ENCODE measurements around the gene BET1.

Gene BET1

DNA sequence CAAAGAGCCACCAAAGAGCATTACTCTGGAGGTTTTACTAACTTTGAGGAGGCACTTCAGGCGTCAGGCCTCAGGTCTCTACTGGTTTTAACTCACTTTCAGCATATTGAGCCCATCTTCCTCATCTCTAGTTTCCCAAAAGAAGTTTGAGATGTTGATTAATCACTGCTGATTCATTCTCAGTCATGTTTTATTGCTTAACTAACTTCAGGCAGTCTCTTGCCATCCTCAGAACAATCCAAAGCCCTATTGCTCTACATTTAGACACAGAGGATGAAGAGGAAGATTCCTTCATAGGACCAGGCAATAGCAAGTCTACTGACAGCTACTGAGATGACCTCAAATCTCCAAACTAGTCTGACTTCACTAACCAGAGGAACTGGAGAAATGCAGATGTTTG is 39.1 kb upstream of the BET1 start:
- H3K27me3 ChIP-seq (ENCODE audit: insufficient read depth, poor library complexity, severe bottlenecking): no peaks in the 10 kb centered on the region
- H3K4me3 ChIP-seq (ENCODE audit: severe bottlenecking): no peak overlapping the region
- peaks cover 3% of the 10 kb centered on the region for H3K4me1 ChIP-seq (ENCODE audit: insufficient read depth, poor library complexity, severe bottlenecking)
- ATAC-seq (ENCODE audit: low read depth) (peak; percentile 98), DNase-seq (ENCODE audit: low spot score) (no peak)
- peak overlapping the region; percentile 13 for H3K27ac ChIP-seq (ENCODE audit: poor library complexity, severe bottlenecking)
- H3K9me3 ChIP-seq (ENCODE audit: severe bottlenecking): no peaks in the 10 kb centered on the region
- TF ChIP-seq, protein P1, sequence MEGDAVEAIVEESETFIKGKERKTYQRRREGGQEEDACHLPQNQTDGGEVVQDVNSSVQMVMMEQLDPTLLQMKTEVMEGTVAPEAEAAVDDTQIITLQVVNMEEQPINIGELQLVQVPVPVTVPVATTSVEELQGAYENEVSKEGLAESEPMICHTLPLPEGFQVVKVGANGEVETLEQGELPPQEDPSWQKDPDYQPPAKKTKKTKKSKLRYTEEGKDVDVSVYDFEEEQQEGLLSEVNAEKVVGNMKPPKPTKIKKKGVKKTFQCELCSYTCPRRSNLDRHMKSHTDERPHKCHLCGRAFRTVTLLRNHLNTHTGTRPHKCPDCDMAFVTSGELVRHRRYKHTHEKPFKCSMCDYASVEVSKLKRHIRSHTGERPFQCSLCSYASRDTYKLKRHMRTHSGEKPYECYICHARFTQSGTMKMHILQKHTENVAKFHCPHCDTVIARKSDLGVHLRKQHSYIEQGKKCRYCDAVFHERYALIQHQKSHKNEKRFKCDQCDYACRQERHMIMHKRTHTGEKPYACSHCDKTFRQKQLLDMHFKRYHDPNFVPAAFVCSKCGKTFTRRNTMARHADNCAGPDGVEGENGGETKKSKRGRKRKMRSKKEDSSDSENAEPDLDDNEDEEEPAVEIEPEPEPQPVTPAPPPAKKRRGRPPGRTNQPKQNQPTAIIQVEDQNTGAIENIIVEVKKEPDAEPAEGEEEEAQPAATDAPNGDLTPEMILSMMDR (IDR thresholded peaks at IDR 0.05; ENCODE audit: poor library complexity, severe bottlenecking): no peak
- no peaks in the 10 kb centered on the region for H3K36me3 ChIP-seq (ENCODE audit: low read depth)

DNA sequence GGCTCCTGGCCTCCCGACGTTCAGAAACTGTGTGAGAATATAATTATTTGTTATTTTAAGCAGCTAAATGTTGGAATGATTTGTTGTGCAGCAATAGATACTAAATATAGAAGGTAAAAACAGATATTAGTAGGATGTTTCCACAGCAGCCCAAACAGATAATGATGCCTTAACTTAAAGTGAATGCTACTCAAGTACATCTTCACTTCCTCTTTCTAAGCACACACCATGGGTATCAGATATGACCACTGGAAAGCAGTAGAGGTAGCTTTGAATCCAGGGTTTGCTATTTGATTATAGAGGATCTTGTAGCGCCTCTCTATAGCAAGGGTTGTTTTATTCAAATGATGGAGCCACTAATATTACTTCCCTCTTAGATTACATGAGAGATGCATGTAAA is 38.2 kb upstream of the BET1 start:
- Histone ChIP-seq H3K27ac (ENCODE audit: poor library complexity, severe bottlenecking) (no peak overlapping the region), H3K9me3 (ENCODE audit: severe bottlenecking) (no peaks in the 10 kb centered on the region), H3K36me3 (ENCODE audit: low read depth) (no peaks in the 10 kb centered on the region), H3K4me1 (ENCODE audit: insufficient read depth, poor library complexity, severe bottlenecking) (peaks cover 3% of the 10 kb centered on the region), H3K4me3 (ENCODE audit: severe bottlenecking) (no peak overlapping the region), H3K27me3 (ENCODE audit: insufficient read depth, poor library complexity, severe bottlenecking) (no peaks in the 10 kb centered on the region)
- no peak for DNase-seq (ENCODE audit: low spot score)
- ATAC-seq (ENCODE audit: low read depth): no peak
- TF ChIP-seq, protein P1 (IDR thresholded peaks at IDR 0.05; ENCODE audit: poor library complexity, severe bottlenecking): no peak

DNA sequence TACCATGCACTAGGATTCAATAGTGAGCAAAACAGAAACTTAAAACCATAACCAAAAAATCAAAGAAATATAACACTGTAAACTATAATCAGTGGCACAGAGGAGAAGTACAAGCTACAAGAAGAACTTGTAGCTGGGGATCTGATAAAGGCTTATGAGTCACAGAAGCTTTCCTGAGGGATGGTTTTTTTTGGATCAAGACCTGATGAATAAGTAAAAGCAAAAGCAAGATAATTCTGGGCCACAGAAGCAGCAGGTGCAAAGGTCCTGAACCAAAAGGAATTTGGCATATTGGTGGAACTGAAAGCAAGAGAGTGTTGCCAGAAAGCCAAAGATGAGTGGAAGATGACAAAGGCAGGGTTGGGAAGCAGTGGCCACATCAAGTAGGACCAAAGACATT is 37.4 kb upstream of the BET1 start:
- no peaks in the 10 kb centered on the region for H3K36me3 ChIP-seq (ENCODE audit: low read depth)
- peaks cover 3% of the 10 kb centered on the region for H3K4me1 ChIP-seq (ENCODE audit: insufficient read depth, poor library complexity, severe bottlenecking)
- TF ChIP-seq, protein P1 (IDR thresholded peaks at IDR 0.05; ENCODE audit: poor library complexity, severe bottlenecking): no peak
- H3K27me3 ChIP-seq (ENCODE audit: insufficient read depth, poor library complexity, severe bottlenecking): no peaks in the 10 kb centered on the region
- no peak for DNase-seq (ENCODE audit: low spot score)
- H3K9me3 ChIP-seq (ENCODE audit: severe bottlenecking): no peaks in the 10 kb centered on the region
- H3K4me3 ChIP-seq (ENCODE audit: severe bottlenecking): no peak overlapping the region
- ATAC-seq (ENCODE audit: low read depth): no peak
- no peak overlapping the region for H3K27ac ChIP-seq (ENCODE audit: poor library complexity, severe bottlenecking)

DNA sequence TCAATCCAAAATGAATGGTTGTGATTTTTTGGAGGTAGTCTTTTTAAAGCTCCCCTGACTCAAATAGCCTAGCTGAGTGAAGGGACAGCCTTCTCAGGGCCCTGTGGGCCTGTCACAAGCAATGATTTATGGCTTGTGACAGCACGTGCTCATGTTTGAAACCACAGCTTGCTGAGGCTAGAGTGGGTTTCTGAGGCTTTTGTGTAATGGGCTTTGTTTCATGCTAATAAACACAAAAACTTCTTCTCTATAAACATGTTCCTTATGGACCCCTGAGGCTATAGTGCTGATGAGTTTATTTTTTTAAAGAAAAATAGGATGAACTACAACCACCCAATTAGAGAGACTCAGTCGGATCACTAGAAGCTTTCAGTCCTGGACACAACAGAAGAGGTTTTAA is 36.1 kb upstream of the BET1 start:
- Histone ChIP-seq H3K27me3 (ENCODE audit: insufficient read depth, poor library complexity, severe bottlenecking) (no peaks in the 10 kb centered on the region), H3K9me3 (ENCODE audit: severe bottlenecking) (no peaks in the 10 kb centered on the region), H3K27ac (ENCODE audit: poor library complexity, severe bottlenecking) (no peak overlapping the region), H3K36me3 (ENCODE audit: low read depth) (no peaks in the 10 kb centered on the region), H3K4me1 (ENCODE audit: insufficient read depth, poor library complexity, severe bottlenecking) (peaks cover 3% of the 10 kb centered on the region), H3K4me3 (ENCODE audit: severe bottlenecking) (no peak overlapping the region)
- ATAC-seq (ENCODE audit: low read depth) (no peak), DNase-seq (ENCODE audit: low spot score) (no peak)
- TF ChIP-seq, protein P1 (IDR thresholded peaks at IDR 0.05; ENCODE audit: poor library complexity, severe bottlenecking): no peak

DNA sequence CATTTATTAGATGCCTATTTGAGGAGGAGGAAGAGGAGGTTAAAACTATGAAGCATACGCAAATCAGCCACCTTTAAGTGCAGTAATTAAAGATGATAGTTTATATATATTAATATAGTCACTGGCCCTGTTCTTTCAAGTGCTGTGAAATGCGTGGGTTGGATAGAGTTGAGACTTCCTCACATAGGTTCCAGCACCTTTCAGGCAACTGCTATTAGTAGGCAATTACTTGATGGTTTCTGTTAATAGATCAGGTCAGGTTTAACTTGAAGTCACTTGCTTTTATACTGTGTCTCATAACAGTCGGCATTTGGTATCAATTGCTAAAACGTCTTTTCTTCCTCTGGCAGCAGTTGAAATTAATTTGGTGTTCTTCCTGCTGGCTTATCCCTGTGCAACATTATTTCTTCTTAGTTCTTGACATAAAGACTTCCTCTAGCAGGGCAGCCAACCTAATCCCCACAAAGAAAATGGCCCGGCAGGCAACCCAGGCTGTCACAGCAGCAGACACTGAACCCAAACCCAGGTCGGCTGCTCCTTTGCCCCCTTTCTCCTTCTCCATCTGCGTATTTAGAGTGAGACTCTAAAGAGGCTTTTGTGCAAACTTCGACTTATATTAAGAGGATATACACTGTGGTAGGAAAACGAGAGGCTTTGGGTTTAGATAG is 35.3 kb upstream of the BET1 start:
- TF ChIP-seq, protein P1 (IDR thresholded peaks at IDR 0.05; ENCODE audit: poor library complexity, severe bottlenecking): no peak
- ATAC-seq (ENCODE audit: low read depth) (no peak), DNase-seq (ENCODE audit: low spot score) (no peak)
- Histone ChIP-seq H3K36me3 (ENCODE audit: low read depth) (no peaks in the 10 kb centered on the region), H3K9me3 (ENCODE audit: severe bottlenecking) (no peaks in the 10 kb centered on the region), H3K4me1 (ENCODE audit: insufficient read depth, poor library complexity, severe bottlenecking) (peaks cover 3% of the 10 kb centered on the region), H3K4me3 (ENCODE audit: severe bottlenecking) (no peak overlapping the region), H3K27ac (ENCODE audit: poor library complexity, severe bottlenecking) (no peak overlapping the region), H3K27me3 (ENCODE audit: insufficient read depth, poor library complexity, severe bottlenecking) (no peaks in the 10 kb centered on the region)
